HG03066 (cell line): ENCODE data around the gene RRP1B.
"Not testable (repeated sequence)": the region's sequence is repeated elsewhere in the genome, so short reads cannot be mapped to it uniquely, and the experiment has no call there.

Source experiments
- ATAC-seq: cut with Tn5 transposase; IDR thresholded peaks from one replicate; pipeline ENCODE4 v1.9.1; 2021; ENCODE audit warnings: low read depth; ENCODE audit not compliant: unreplicated experiment

RRP1B gene, protein sequence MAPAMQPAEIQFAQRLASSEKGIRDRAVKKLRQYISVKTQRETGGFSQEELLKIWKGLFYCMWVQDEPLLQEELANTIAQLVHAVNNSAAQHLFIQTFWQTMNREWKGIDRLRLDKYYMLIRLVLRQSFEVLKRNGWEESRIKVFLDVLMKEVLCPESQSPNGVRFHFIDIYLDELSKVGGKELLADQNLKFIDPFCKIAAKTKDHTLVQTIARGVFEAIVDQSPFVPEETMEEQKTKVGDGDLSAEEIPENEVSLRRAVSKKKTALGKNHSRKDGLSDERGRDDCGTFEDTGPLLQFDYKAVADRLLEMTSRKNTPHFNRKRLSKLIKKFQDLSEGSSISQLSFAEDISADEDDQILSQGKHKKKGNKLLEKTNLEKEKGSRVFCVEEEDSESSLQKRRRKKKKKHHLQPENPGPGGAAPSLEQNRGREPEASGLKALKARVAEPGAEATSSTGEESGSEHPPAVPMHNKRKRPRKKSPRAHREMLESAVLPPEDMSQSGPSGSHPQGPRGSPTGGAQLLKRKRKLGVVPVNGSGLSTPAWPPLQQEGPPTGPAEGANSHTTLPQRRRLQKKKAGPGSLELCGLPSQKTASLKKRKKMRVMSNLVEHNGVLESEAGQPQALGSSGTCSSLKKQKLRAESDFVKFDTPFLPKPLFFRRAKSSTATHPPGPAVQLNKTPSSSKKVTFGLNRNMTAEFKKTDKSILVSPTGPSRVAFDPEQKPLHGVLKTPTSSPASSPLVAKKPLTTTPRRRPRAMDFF

DNA sequence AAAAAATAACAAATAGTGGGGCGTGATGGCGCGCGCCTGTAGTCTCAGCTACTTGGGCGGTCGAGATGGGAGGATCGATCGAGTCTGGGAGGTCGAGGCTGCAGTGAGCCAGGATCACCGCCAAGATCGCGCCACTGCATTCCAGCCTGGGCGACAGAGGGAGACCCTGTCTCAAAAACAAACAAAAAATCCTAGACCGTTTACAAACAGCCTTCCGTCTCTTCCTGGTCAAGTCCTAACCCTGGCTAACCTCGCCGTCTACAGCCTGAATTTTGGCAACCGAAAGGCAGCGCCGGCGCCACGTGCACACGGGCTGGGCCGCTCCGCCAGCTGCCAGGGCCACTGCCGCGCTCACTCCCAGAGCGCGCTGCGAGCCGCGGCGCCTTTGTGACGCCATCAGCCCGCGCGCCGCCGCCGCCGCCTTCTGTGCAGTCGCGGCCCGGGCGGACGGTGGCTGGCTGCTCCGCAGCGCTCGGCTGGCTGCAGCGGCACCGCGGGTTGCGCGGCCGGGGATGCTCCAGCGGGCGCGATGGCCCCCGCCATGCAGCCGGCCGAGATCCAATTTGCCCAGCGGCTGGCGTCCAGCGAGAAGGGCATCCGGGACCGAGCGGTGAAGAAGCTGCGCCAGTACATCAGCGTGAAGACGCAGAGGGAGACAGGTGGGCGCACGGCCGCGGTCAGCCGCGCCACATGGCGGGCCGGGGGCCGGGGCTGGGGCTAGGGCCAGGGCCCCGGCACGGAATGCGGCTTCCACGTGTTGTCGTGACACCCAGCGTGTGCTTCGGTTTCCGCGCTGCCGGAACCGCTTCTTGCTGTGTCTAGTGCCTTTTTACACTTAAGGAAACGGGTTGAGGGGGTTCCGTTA lies at the start of gene RRP1B, which contains the start of gene HSF2BP:
TSS of gene RRP1B (plus strand) at position 425 of the 865 bp plus-strand sequence. CDS start at position 530, 105 bp downstream.
TSS of gene HSF2BP (minus strand) at position 353 of the 865 bp plus-strand sequence. CDS start 1,392 bp downstream, outside the sequence.
- ATAC-seq: peak; percentile 72

GRCh38 chr21:43611598-43612369 lies 47.6 kb upstream of the RRP1B start:
- ATAC-seq: no peak

- no peak for ATAC-seq
Measured at GRCh38 chr21:43613755-43614638, 45.4 kb upstream of the RRP1B start.

- ATAC-seq: no peak
Measured at GRCh38 chr21:43614839-43615238, 44.5 kb upstream of the RRP1B start.

- not testable (repeated sequence) for ATAC-seq
Measured at GRCh38 chr21:43616861-43617260, 42.5 kb upstream of the RRP1B start.

DNA sequence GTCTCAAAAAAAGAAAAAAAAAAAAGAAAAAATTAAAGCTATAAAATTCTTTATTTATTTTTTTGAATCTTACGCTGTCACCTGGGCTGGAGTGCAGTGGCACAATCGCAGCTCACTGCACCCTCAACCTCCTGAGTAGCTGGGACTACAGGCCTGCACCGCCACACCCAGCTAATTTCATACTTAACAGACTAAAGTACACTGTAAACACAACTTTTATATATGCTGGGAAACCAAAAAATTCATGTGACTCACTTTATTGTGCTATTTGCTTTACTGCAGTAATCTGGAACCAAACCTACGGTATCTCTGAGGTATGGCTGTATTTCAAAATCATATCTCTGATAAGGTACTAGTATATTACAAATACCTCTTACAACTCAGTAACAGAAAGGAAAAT lies 40.4 kb upstream of the RRP1B start:
- no peak for ATAC-seq

- ATAC-seq: no peak
Measured at GRCh38 chr21:43619344-43619743, 40.0 kb upstream of the RRP1B start.

DNA sequence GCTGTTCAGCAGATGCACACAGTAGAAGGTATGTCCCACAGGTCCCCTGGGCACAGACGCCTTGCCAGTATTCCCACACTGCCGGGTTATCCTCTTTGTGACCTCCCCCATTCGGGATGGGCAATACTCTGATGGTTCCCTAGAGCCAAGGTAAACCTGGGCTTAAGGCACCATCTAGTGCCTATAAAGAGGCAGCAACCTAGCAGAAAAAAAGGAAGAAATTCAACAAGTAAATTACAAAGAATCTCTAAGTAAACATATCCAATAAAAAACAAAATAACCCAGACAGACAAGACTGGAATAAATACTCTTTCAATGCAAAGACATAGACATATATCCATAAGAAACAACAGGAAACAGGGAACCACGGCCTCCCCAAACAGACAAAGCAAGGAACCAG lies 39.5 kb upstream of the RRP1B start:
- ATAC-seq: no peak

DNA sequence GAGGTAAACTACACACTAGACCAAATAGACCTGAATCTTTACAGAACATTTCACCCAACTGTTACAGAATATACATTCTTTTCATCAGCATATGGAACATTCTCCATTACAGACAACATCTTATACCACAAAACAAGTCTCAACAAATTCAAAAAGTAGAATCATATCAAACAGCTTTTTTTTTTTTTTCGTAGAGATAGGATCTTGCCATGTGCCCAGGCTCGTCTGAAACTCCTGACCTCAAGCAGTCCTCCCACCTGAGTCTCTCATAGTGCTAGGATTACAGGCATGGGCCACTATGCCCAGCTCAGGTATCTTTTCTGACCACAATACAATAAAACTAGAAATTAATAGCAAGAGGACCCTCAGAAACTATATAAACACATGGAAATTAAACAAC lies 36.6 kb upstream of the RRP1B start:
- no peak for ATAC-seq

- ATAC-seq: no peak
Measured at GRCh38 chr21:43623588-43623987, 35.8 kb upstream of the RRP1B start.

- no peak for ATAC-seq
Measured at GRCh38 chr21:43624339-43624738, 35.0 kb upstream of the RRP1B start.

DNA sequence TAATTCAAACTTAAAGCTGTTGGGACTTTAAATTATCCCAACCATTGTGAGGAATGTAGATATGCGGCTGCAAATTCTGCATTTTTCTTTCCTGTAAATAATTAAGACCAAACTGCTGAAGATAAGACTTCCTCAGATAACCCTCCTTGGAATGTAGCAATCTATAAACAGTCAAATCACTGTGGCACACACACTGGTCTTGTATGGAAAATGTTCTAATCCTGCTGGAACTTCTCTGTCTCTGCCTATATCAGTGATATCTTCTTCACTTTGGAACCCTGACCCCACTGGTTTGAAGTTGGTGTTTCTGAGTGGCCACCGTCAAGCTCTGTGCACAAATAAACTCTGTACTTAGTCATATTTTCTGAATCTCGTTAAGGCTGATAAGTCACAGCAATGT lies 33.0 kb upstream of the RRP1B start:
- ATAC-seq: no peak

DNA sequence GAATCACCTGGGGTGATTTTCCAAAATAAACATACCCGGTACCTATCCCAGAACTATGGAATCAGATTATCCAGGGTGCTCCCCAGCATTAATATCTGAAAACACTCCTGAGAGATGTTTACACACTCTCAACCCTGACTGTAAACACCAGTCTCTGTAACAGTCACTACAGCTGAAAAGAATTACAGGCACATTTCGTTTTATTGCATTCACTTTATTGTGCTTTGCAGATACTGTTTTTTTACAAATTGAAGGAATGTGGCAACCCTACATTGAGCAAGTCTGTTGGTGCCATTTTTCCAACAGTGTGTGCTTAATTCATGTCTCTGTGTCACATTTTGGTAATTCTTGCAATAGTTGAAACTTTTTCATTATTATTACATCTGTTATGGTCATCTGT lies 31.8 kb upstream of the RRP1B start:
- no peak for ATAC-seq

DNA sequence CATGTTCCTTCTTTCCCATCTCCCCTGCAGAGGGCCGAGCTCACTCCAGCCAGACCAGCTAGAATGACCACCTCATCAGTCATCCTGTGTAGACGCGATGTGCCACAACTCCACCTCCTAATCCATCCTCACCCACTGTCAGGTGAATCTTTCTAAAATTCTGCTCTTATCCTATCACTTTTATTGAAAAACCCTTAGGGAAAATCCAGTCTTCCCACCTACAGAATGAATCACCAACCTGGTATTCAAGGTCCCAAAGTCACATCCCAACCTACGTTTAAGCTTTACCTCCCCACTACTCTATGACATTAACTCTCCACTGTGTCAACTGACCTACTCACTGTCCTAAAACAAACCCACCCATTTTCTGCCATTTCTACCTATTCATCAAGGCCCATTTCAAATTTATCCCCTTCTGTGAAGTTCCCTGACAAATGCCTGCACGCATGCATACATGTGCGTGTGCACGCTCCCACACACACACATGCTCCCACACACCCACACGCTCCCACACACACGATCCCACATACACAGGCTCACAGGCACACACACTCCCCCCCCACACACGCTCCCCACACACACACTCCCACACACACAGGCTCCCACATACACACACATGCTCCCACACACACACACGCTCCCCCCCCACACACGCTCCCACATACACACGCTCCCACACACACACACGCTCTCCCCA lies 27.8 kb upstream of the RRP1B start:
- ATAC-seq: no peak

GRCh38 chr21:43632373-43632905 lies 26.9 kb upstream of the RRP1B start:
- no peak for ATAC-seq

DNA sequence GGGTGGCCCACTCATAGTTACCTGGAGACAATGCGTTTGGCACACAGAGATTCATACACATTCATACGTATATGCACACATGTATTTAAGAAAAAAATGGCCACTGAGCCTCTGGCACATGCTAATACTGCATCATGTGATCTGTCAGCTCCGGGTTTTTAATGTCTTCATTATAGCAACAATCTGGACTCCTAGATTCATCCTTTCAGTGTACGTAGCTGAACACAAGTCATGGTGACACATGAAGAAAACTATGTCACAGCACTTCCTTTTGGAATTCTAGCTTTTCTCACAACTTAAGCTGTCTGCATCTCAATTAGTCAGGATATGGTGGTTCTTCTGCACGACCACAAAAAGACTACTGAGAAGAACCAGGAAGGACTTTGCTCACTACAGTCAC lies 24.7 kb upstream of the RRP1B start:
- no peak for ATAC-seq

GRCh38 chr21:43635436-43635835 lies 23.9 kb upstream of the RRP1B start:
- no peak for ATAC-seq

DNA sequence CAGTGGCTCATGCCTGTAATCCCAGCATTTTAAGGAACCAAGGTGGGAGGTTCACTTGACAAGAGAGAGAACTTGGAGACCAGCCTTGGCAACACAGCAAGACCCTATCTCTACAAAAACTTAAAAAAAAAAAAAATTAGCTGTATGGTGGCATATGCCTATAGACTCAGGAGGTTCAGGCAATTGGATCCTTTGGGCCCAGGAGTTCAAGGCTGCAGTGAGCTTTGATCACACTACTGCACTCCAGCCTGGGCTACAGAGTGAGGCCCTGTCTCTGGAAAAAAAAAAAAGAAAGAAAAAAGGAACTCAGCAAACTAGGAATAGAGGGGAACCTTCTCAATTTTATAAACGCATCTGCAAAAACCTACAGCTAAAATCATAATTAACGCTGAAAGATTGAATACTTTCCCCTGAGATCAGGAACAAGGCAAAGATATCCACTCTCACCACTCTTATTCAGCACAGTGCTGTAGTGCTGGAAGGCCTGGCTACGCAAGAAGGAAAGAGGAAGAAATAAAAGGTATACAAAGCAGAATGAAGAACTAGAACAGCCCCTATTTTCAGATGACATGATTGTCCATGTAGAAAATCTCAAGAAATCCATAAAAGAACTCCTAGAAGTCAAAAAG lies 21.7 kb upstream of the RRP1B start:
- ATAC-seq: no peak
